ENCODE results near the gene LBX1. TPM values are rescaled to one million over a fixed set of nuclear protein-coding genes. Genes with fewer than 3 reads are reported as not detected.
"Not testable (repeated sequence)": the region's sequence is repeated elsewhere in the genome, so short reads cannot be mapped to it uniquely, and the experiment has no call there.

Gene LBX1
- total and polyA plus RNA-seq, 7 donors, result 1.8 to 12.3 (median 7.4) TPM

GRCh38 chr10:101215397-101216206 is 13.7 kb downstream of the LBX1 start:
- TF ChIP-seq CTCF (IDR thresholded peaks at IDR 0.05), result no peak
- ATAC-seq (no peak), DNase-seq (no peak)
- Histone ChIP-seq H3K27ac (no peak overlapping the region), H3K4me3 (no peak overlapping the region), H3K27me3 (ENCODE audit: insufficient read depth in 3 of 3, low read length in 2 of 3) (peaks cover 0 to 14% (median 2%) of the 10 kb centered on the region in 3 donors), H3K36me3 (ENCODE audit: insufficient read depth in 1 of 2, low read depth in 1 of 2) (no peaks in the 10 kb centered on the region), H3K4me1 (peaks cover 3% of the 10 kb centered on the region), H3K9me3 (no peaks in the 10 kb centered on the region)
- WGBS, 3 donors, result 62 to 69% (median 66%) methylated on average over 40 of the region's 40 CpGs
- intact Hi-C loops (cut with DNase I), result loop anchor here (2.0 to 10.0 kb wide), 3 partner anchors 75 to 251 kb away; no protein-coding TSS in a partner anchor

DNA sequence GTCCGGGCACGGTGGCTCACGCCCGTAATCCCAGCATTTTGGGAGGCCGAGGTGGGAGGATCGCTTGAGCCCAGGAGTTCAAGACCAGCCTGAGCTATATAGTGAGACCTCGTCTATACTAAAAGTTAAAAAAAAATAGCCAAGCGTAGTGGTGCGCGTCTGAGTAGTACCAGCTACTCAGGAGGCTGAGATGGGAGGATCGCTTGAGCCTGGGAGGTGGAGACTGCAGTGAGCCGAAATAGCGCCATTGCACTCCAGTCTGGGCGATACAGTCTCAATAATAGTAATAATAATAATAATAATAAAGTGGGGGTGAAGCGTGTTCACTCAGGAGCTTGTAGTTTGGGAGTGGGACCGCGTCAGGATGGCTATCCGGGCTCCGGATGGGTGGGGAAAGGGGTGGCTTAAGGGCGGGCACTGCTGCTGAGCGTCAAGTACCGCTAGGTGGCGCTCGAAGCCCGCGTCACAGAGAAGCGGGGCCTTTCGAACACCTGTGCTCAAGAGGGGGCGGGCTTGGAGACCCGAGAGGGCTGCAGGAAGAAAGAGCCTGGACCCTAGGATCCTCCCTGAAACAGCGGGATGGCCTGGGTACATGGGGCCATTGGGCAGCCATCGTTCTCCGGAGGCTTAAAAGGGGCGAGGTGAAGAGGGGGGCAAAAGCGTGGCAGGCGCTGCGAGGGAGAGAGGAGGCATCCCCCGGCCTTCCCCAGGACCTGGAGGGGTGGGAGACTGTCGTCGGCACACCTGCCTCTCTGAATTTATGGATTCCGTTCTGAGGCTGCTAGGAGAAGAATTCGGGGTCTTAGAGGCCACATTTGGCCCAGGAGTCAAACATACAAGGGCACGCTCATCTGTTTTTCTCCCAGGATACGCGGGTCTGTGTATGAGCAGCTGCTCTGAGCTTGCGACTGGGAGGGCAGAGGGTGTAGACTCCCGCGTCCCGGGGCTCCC is 14.5 kb downstream of the LBX1 start:
- TF ChIP-seq CTCF (IDR thresholded peaks at IDR 0.05), result peak; percentile 91
- intact Hi-C loops (cut with DNase I), result loop anchor here (1.0 to 10.0 kb wide), 5 partner anchors 76 to 358 kb away; no protein-coding TSS in a partner anchor
- H3K36me3 ChIP-seq (ENCODE audit: insufficient read depth in 1 of 2, low read depth in 1 of 2), result no peaks in the 10 kb centered on the region
- no peak overlapping the region for H3K27ac ChIP-seq
- WGBS, 3 donors, result 19 to 23% (median 21%) methylated on average over 49 of the region's 49 CpGs
- peaks cover 0 to 16% (median 2%) of the 10 kb centered on the region in 3 donors for H3K27me3 ChIP-seq (ENCODE audit: insufficient read depth in 3 of 3, low read length in 2 of 3)
- H3K4me3 ChIP-seq, result peak overlapping the region; percentile 61
- peak; percentile 76 to 92 (median 88) for ATAC-seq
- no peaks in the 10 kb centered on the region for H3K9me3 ChIP-seq
- DNase-seq, result peak; percentile 66 to 84
- peaks cover 3% of the 10 kb centered on the region for H3K4me1 ChIP-seq

DNA sequence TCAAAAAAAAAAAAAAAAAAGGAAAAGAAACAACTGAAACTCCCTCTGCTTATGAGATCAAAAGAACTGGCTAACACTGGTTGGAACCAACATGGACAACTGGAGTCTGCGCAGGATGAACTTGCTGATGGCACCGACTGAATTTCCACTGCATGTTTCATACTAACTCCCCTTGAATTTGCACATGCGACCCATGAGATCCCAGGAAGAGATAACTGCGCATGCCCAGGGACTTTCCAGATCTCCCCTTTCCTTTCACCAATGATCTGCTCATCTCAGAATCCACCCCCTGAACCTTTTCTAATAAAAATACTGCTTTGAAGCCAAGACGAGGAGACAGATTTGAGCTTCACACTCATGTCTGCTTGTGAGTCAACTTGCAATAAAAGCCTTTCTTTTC is 20.7 kb downstream of the LBX1 start:
- Histone ChIP-seq H3K9me3 (no peaks in the 10 kb centered on the region), H3K36me3 (ENCODE audit: insufficient read depth in 1 of 2, low read depth in 1 of 2) (no peaks in the 10 kb centered on the region), H3K27ac (no peak overlapping the region), H3K27me3 (ENCODE audit: insufficient read depth in 3 of 3, low read length in 2 of 3) (peaks cover 0 to 5% (median 0%) of the 10 kb centered on the region in 3 donors), H3K4me3 (no peak overlapping the region), H3K4me1 (no peaks in the 10 kb centered on the region)
- DNase-seq (no peak), ATAC-seq (no peak)
- intact Hi-C loops (cut with DNase I), result no loop called here
- WGBS, 3 donors, result 72 to 75% (median 74%) methylated on average over 5 of the region's 5 CpGs
- no peak for TF ChIP-seq CTCF (IDR thresholded peaks at IDR 0.05)

DNA sequence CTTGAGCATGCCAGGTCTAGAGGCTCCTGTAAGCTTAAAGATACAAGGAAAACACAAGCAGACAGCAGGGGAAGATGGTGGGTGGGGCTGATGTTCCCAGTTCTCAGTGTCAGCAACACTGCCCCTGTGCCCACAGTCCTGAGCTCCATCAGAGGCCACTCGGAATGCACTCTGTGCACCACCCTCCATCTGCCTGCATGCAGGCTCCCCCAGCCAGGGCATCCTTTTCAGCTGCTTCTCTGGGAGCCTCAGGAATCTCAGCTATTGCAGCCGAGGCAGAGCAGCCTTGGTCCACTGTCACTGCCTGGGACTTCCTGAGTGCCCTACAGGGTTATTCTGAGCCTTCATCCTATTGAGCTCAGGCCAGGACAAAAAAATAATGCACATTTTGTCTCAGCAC is 22.2 kb downstream of the LBX1 start:
- Histone ChIP-seq H3K36me3 (ENCODE audit: insufficient read depth in 1 of 2, low read depth in 1 of 2) (no peaks in the 10 kb centered on the region), H3K27me3 (ENCODE audit: insufficient read depth in 3 of 3, low read length in 2 of 3) (peaks cover 0 to 9% (median 0%) of the 10 kb centered on the region in 3 donors), H3K27ac (no peak overlapping the region), H3K9me3 (no peaks in the 10 kb centered on the region), H3K4me3 (no peak overlapping the region), H3K4me1 (no peaks in the 10 kb centered on the region)
- DNase-seq (no peak), ATAC-seq (no peak)
- WGBS, 3 donors, result 29 to 42% (median 41%) methylated on average over 2 of the region's 2 CpGs
- intact Hi-C loops (cut with DNase I), result no loop called here
- no peak for TF ChIP-seq CTCF (IDR thresholded peaks at IDR 0.05)

DNA sequence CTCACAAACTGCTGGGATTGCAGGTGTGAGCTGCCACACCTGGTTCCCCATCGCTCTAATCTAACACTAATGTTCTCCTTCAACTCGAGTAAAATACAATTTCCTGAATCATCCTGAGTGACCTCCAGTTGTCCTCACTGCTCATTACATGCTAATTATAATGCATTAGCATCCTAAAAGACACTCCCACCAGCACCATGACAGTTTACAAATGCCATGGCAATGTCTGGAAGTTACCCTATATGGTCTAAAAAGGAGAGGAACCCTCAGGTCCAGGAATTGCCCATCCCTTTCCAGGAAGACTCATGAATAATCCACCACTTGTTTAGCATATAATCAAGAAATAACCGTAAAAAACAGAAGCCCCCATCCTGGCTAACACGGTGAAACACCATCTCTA is 26.6 kb downstream of the LBX1 start:
- intact Hi-C loops (cut with DNase I); H3K4me1 ChIP-seq; H3K36me3 ChIP-seq (ENCODE audit: insufficient read depth in 1 of 2, low read depth in 1 of 2); H3K27me3 ChIP-seq (ENCODE audit: insufficient read depth in 3 of 3, low read length in 2 of 3); H3K9me3 ChIP-seq; H3K4me3 ChIP-seq; DNase-seq; ATAC-seq; H3K27ac ChIP-seq: not testable (repeated sequence)
- 59 to 65% (median 64%) methylated on average over 4 of the region's 4 CpGs for WGBS, 3 donors

DNA sequence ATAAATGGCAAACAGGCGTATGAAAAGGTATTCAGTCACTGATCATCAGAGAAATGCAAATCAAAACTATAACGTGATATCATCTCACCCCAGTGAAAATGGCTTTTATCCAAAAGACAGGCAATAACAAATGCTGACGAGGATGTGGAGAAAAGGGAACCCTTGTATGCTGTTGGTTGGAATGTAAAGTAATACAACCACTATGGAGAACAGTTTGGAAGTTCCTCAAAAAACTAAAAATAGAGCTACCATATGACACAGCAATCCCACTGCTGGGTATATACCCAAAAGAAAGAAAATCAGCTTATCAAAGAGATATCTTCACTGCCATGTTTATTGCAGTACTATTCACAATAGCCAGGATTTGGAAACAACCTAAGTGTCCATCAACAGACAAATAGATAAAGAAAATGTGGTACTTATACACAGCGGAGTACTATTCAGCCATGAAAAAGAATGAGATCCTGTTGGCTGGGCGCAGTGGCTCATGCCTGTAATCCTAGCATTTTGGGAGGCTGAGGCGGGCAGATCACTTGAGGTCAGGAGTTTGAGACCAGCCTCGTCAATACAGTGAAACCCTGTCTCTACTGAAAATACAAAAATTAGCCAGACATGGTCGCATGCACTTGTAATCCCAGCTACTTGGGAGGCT is 30.8 kb downstream of the LBX1 start:
- H3K27me3 ChIP-seq (ENCODE audit: insufficient read depth in 3 of 3, low read length in 2 of 3); H3K27ac ChIP-seq; H3K4me3 ChIP-seq; intact Hi-C loops (cut with DNase I); H3K9me3 ChIP-seq; H3K36me3 ChIP-seq (ENCODE audit: insufficient read depth in 1 of 2, low read depth in 1 of 2); ATAC-seq; H3K4me1 ChIP-seq; DNase-seq: not testable (repeated sequence)
- 80 to 88% (median 86%) methylated on average over 8 of the region's 8 CpGs for WGBS, 3 donors

All from psoas muscle (tissue), 8 donors.